ENCODE data around the gene BLOC1S6. TPM values are rescaled to one million over a fixed set of nuclear protein-coding genes. Genes with fewer than 3 reads are reported as not detected.

BLOC1S6 gene, protein sequence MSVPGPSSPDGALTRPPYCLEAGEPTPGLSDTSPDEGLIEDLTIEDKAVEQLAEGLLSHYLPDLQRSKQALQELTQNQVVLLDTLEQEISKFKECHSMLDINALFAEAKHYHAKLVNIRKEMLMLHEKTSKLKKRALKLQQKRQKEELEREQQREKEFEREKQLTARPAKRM
- polyA plus RNA-seq, result 19.2 and 23.3 TPM in 2 replicates

DNA sequence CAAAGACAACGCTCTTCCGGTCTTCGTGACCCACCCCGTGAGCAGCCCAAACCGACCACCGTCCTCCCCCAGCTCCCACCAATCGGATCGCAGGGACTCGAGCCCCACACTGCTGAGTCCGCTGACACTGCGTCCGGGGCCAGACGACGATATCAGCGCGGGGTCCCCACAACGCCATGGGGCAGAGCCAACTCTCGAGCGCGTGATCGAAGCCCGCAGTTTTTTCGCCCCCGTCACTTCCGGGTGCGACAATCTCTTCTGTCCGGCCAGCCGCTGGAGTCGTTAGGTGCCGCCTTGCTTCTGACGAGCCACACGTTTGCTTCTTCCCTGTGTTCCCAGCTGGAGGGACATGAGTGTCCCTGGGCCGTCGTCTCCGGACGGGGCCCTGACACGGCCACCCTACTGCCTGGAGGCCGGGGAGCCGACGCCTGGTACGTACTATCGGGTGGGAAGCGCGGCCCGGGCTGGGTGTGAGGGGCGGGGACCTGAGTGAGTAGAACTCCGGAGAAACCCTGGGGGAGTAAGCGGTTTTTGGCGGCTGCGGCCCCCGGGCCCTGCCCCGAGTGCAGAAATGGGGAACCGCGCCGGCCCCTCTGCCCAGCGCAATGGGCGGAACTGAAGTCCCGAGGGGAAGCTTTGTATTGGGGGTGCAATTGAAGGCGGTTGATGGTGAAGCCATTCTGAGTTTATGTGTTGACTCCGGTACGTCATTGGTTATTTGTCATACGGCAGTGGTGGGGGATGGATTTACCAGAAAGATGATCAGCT, at the start of gene BLOC1S6:
Gene BLOC1S6, plus strand, starts transcription at position 285 of the 768 bp plus-strand sequence. Its CDS starts 65 bp downstream, at position 350.

DNA sequence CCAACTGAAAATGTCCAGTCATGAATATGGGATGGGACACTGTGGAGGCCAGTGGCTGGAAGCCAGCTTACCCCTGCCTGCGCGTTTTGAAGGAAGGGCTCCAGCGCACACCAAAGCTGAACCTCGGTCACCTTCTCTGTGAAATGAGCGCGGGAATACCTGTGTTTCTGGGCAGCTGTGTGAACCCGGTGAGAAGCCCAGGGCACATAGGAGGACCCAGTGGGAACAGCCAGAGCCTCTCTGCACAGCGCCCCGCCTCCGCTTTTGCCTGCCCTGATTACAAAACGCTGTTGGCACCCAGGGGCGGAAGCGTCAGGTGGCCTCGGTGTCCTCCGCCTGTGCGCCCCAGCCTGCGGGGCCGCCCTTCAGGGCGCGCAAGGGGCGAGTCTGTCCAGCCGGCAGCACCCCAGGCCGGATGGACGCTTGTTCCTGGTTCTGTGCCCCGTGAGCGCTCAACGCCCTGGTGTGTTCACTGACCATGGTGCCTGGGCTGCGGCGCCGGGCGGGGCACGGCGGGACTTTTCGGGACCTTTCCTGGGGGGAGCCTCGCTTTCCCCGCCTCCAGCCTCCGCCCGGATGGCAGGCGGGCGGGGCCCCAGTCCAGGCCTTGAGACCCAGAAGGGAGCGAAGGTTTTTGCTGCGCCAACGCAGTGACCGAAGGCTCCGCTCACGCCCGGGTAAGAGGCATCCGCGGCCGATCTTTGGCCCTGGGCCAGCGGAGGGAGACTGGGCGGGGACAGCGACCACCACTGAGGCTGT, 47.4 kb downstream of the BLOC1S6 start, which contains the start of gene SQOR:
Gene SQOR, plus strand, starts transcription at position 598 of the 759 bp plus-strand sequence. CDS start 23,895 bp downstream, outside the sequence.

Other genes with a start within 250 kb of the BLOC1S6 start
- 20.2 and 23.8 TPM in 2 replicates for gene GATM, start 208.8 kb upstream of the BLOC1S6 start, polyA plus RNA-seq
- gene SLC30A4, start 64.6 kb upstream of the BLOC1S6 start, polyA plus RNA-seq, result 6.3 and 7.5 TPM in 2 replicates
- 1.1 TPM in 1 of 2 replicates, not detected in the other for gene SQOR, start 47.6 kb downstream of the BLOC1S6 start, polyA plus RNA-seq